HepG2 (cell line): ENCODE measurements around the gene ARHGAP45. TPM values are rescaled to one million over a fixed set of nuclear protein-coding genes. Genes with fewer than 3 reads are reported as not detected.

Experiments used
- BHLHE40 ChIP-seq: IDR thresholded peaks from 2 replicates; pipeline ENCODE4 v1.6.1; 2011; ENCODE audit warnings: low read length, improper control_type of control experiment
- FIP1L1 ChIP-seq: fragments of 200-400 bp; formaldehyde crosslinking; IDR thresholded peaks from 2 replicates; pipeline ENCODE4 v1.6.1; 2018; ENCODE audit warnings: low read depth, mild to moderate bottlenecking, low read length, moderate library complexity, borderline replicate concordance; ENCODE audit not compliant: insufficient read depth
- HNF4G ChIP-seq, 2 experiments: sonication (generic) in 1 of 2; formaldehyde crosslinking in 1 of 2; IDR thresholded peaks; 2 replicates each; pipeline versions ENCODE4 v1.4.0 to v1.6.1; 2011 to 2020; ENCODE audit warnings: borderline replicate concordance in 2 of 2, low read depth in 2 of 2, mild to moderate bottlenecking in 2 of 2, low read length in 1 of 2, missing genetic modification reagents in 1 of 2, moderate library complexity in 1 of 2
- IRX3 ChIP-seq: sonication (generic); formaldehyde crosslinking; IDR thresholded peaks from 2 replicates; pipeline ENCODE4 v1.8.1; 2023; ENCODE audit warnings: mild to moderate bottlenecking, low read depth, missing genetic modification reagents, borderline replicate concordance
- KAT2B ChIP-seq: fragments of 150-350 bp; IDR thresholded peaks from 2 replicates; pipeline ENCODE4 v1.6.1; 2014; ENCODE audit warnings: low read depth, low read length, borderline replicate concordance
- MEF2D ChIP-seq: sonication (generic); formaldehyde crosslinking; IDR thresholded peaks from 2 replicates; pipeline ENCODE4 v1.5.1; 2020; ENCODE audit warnings: mild to moderate bottlenecking, missing genetic modification reagents
- MLLT10 ChIP-seq: sonication (generic); formaldehyde crosslinking; IDR thresholded peaks from 2 replicates; pipeline ENCODE4 v1.4.0; 2020; ENCODE audit warnings: missing genetic modification reagents
- NCOR1 ChIP-seq: fragments of 200-600 bp; sonication (generic); IDR thresholded peaks from 2 replicates; pipeline ENCODE4 v1.7.0; 2017; ENCODE audit warnings: antibody characterized with exemption, low read length, borderline replicate concordance
- NFE2 ChIP-seq: sonication (generic); formaldehyde crosslinking; IDR thresholded peaks from 2 replicates; pipeline ENCODE4 v1.4.0; 2020; ENCODE audit warnings: missing genetic modification reagents
- SPEN ChIP-seq: sonication (generic); formaldehyde crosslinking; IDR thresholded peaks from 2 replicates; pipeline ENCODE4 v1.5.1; 2020; ENCODE audit warnings: low read depth, mild to moderate bottlenecking, missing genetic modification reagents
- TBX3 ChIP-seq: fragments of 450-650 bp; IDR thresholded peaks from 2 replicates; pipeline ENCODE4 v1.6.1; 2017; ENCODE audit warnings: antibody characterized with exemption, mild to moderate bottlenecking, inconsistent platforms, borderline replicate concordance
- THAP11 ChIP-seq: IDR thresholded peaks from 2 replicates; pipeline ENCODE4 v1.6.1; 2016; ENCODE audit warnings: missing biosample characterization, missing genetic modification reagents
- ZNF136 ChIP-seq: sonication (generic); formaldehyde crosslinking; IDR thresholded peaks from 2 replicates; pipeline ENCODE4 v1.8.1; 2022; ENCODE audit warnings: low read depth, mild to moderate bottlenecking, moderate library complexity, missing genetic modification reagents
- ZNF33B ChIP-seq: sonication (generic); formaldehyde crosslinking; IDR thresholded peaks from 2 replicates; pipeline ENCODE4 v1.5.1; 2020; ENCODE audit warnings: mild to moderate bottlenecking, missing genetic modification reagents
- ZNF441 ChIP-seq: sonication (generic); formaldehyde crosslinking; IDR thresholded peaks from 2 replicates; pipeline ENCODE4 v1.7.0; 2021; ENCODE audit warnings: missing genetic modification reagents, borderline replicate concordance
- ZNF543 ChIP-seq: sonication (generic); formaldehyde crosslinking; IDR thresholded peaks from 2 replicates; pipeline ENCODE4 v1.4.0; 2020; ENCODE audit warnings: mild to moderate bottlenecking, missing genetic modification reagents
- ZNF672 ChIP-seq: sonication (generic); formaldehyde crosslinking; IDR thresholded peaks from 2 replicates; pipeline ENCODE4 v1.8.1; 2022; ENCODE audit warnings: missing genetic modification reagents
- ZNF891 ChIP-seq: sonication (generic); formaldehyde crosslinking; IDR thresholded peaks from 2 replicates; pipeline ENCODE4 v1.5.0; 2020; ENCODE audit warnings: mild to moderate bottlenecking, missing genetic modification reagents
- polyA plus RNA-seq, 8 experiments: library from polyadenylated mRNA; depleted of rRNA in 3 of 8; stranded (reverse) in 7 of 8; unstranded in 1 of 8; fragments of >200 nt; fragmentation: Illumina TruSeq in 4 of 8; extraction: Trizol in 4 of 8; gene quantifications; 2 replicates each; pipeline versions ENCODE4 v1.2.1 to v1.2.3, GENCODE V29; 2011 to 2016; ENCODE audit warnings: low read depth in 4 of 8, missing spikeins in 1 of 8, mixed read lengths in 1 of 8; ENCODE audit not compliant: insufficient read depth in 1 of 8
- total RNA-seq, 5 experiments: library from RNA; depleted of rRNA; stranded (reverse); fragments of >200 nt; fragmentation: Illumina TruSeq; extraction: Trizol; gene quantifications; 2 replicates each; pipeline ENCODE4 v1.2.3, GENCODE V29; 2016; ENCODE audit warnings: low read depth in 1 of 5
- TF ChIP-seq, protein P1 (sequence below): sonication (generic); formaldehyde crosslinking; IDR thresholded peaks from 2 replicates; pipeline ENCODE4 v1.9.0; 2022; ENCODE audit warnings: missing genetic modification reagents, mild to moderate bottlenecking, borderline replicate concordance
- TF ChIP-seq, protein P2 (sequence below): sonication (generic); formaldehyde crosslinking; IDR thresholded peaks from 2 replicates; pipeline ENCODE4 v1.4.0; 2020; ENCODE audit warnings: mild to moderate bottlenecking, missing genetic modification reagents
- TF ChIP-seq, protein P3 (sequence below): sonication (generic); formaldehyde crosslinking; IDR thresholded peaks from 2 replicates; pipeline ENCODE4 v1.5.1; 2020; ENCODE audit warnings: missing genetic modification reagents, mild to moderate bottlenecking, borderline replicate concordance
- TF ChIP-seq, protein P4 (sequence below): sonication (generic); formaldehyde crosslinking; IDR thresholded peaks from 2 replicates; pipeline ENCODE4 v1.4.0; 2020; ENCODE audit warnings: mild to moderate bottlenecking, missing genetic modification reagents, borderline replicate concordance
- TF ChIP-seq, protein P5 (sequence below): sonication (generic); formaldehyde crosslinking; IDR thresholded peaks from 2 replicates; pipeline ENCODE4 v1.5.0; 2020; ENCODE audit warnings: missing genetic modification reagents

Gene ARHGAP45
- total and polyA plus RNA-seq, 2 of the 13 experiments (the other 11 are each of a cell fraction or from before 2014, with no cell fraction given) = 0.84 to 32.0 TPM

DNA sequence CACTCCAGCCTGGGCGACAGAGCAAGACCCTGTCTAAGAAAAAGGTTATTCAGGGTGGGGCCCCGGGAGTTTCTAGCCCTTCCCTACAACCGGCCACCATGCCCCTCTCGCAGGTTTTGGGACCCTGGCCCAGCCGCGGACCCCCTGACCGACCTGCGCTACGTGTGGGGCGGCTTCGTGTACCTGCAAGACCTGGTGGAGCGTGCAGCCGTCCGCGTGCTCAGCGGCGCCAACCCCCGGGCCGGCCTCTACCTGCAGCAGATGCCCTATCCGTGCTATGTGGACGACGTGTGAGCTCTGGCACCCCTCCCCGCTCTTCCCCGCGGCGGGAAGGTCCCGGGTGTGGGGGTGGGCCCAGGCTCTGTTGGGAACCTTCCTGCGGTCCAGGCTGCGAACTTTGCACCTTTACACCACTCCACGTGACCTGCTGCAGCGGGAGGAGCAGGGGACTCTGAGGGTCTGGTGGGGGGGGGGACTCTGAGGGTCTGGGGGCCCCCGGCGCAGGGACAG, 20.8 kb upstream of the ARHGAP45 start (continued):
- TF ChIP-seq, protein P1, sequence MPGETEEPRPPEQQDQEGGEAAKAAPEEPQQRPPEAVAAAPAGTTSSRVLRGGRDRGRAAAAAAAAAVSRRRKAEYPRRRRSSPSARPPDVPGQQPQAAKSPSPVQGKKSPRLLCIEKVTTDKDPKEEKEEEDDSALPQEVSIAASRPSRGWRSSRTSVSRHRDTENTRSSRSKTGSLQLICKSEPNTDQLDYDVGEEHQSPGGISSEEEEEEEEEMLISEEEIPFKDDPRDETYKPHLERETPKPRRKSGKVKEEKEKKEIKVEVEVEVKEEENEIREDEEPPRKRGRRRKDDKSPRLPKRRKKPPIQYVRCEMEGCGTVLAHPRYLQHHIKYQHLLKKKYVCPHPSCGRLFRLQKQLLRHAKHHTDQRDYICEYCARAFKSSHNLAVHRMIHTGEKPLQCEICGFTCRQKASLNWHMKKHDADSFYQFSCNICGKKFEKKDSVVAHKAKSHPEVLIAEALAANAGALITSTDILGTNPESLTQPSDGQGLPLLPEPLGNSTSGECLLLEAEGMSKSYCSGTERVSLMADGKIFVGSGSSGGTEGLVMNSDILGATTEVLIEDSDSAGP (CRISPR knock-in tag) = peak; percentile 58
- TF ChIP-seq MLLT10 (CRISPR knock-in tag) (no peak), MEF2D (CRISPR knock-in tag) (peak; percentile 67; the same call in 1 of the 2 replicates), ZNF441 (CRISPR knock-in tag) (no peak), BHLHE40 (peak; percentile 67), ZNF33B (peak; percentile 70; the same call in 1 of the 2 replicates), SPEN (CRISPR knock-in tag) (peak; percentile 69), ZNF891 (peak; percentile 45; the same call in 1 of the 2 replicates), ZNF543 (CRISPR knock-in tag) (no peak), NCOR1 (no peak), NFE2 (CRISPR knock-in tag) (no peak), IRX3 (CRISPR knock-in tag) (no peak), KAT2B (no peak), TBX3 (peak; percentile 49; the same call in 1 of the 2 replicates), ZNF136 (CRISPR knock-in tag) (peak; percentile 53; the same call in 1 of the 2 replicates), THAP11 (CRISPR knock-in tag) (no peak), ZNF672 (CRISPR knock-in tag) (no peak), HNF4G (IDR thresholded peaks at IDR 0.05; ENCODE audit: borderline replicate concordance, low read depth, low read length) (peak; percentile 66; the same call in 1 of the 2 replicates), HNF4G (CRISPR knock-in tag; IDR thresholded peaks at IDR 0.05; ENCODE audit: borderline replicate concordance, low read depth) (peak; percentile 77; the same call in 1 of the 2 replicates), FIP1L1 (no peak)
- TF ChIP-seq, protein P2, sequence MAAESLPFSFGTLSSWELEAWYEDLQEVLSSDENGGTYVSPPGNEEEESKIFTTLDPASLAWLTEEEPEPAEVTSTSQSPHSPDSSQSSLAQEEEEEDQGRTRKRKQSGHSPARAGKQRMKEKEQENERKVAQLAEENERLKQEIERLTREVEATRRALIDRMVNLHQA (CRISPR knock-in tag) = no peak
- TF ChIP-seq, protein P3, sequence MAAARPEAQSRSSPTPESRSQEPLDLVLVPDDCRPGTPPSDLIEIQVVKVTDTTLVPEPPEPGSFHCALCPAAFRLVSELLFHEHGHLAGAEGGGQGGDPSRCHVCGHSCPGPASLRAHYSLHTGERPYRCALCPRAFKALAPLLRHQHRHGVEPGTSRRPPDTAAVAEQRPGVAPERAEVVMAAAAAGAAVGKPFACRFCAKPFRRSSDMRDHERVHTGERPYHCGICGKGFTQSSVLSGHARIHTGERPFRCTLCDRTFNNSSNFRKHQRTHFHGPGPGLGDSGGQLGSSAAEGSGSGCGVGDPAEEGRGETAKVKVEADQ (CRISPR knock-in tag) = peak; percentile 76; the same call in 1 of the 2 replicates
- TF ChIP-seq, protein P4, sequence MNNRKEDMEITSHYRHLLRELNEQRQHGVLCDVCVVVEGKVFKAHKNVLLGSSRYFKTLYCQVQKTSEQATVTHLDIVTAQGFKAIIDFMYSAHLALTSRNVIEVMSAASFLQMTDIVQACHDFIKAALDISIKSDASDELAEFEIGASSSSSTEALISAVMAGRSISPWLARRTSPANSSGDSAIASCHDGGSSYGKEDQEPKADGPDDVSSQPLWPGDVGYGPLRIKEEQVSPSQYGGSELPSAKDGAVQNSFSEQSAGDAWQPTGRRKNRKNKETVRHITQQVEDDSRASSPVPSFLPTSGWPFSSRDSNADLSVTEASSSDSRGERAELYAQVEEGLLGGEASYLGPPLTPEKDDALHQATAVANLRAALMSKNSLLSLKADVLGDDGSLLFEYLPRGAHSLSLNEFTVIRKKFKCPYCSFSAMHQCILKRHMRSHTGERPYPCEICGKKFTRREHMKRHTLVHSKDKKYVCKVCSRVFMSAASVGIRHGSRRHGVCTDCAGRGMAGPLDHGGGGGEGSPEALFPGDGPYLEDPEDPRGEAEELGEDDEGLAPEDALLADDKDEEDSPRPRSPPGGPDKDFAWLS (CRISPR knock-in tag) = no peak
- TF ChIP-seq, protein P5, sequence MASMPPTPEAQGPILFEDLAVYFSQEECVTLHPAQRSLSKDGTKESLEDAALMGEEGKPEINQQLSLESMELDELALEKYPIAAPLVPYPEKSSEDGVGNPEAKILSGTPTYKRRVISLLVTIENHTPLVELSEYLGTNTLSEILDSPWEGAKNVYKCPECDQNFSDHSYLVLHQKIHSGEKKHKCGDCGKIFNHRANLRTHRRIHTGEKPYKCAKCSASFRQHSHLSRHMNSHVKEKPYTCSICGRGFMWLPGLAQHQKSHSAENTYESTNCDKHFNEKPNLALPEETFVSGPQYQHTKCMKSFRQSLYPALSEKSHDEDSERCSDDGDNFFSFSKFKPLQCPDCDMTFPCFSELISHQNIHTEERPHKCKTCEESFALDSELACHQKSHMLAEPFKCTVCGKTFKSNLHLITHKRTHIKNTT = no peak
